Measurements from ENCODE around the gene RMC1.

The RMC1 gene

GRCh38 chr18:23512641-23513040, 9.3 kb downstream of the RMC1 start:
- TF ChIP-seq RAD21 (IDR thresholded peaks at IDR 0.05; ENCODE audit: low read depth) (no peak), CREB1 (IDR thresholded peaks at IDR 0.05; ENCODE audit: low read depth) (no peak), FOXM1 (IDR thresholded peaks at IDR 0.05; ENCODE audit: borderline replicate concordance, low read depth) (no peak), EP300 (IDR thresholded peaks at IDR 0.05; ENCODE audit: borderline replicate concordance) (no peak)
- TF ChIP-seq, protein P1, sequence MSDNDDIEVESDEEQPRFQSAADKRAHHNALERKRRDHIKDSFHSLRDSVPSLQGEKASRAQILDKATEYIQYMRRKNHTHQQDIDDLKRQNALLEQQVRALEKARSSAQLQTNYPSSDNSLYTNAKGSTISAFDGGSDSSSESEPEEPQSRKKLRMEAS (IDR thresholded peaks at IDR 0.05) = no peak

GRCh38 chr18:23515911-23516546, 12.7 kb downstream of the RMC1 start:
- TF ChIP-seq, protein P1 (IDR thresholded peaks at IDR 0.05) = peak; percentile 3; the same call in 1 of the 2 replicates
- TF ChIP-seq YY1 (IDR thresholded peaks at IDR 0.05; ENCODE audit: low read depth) = no peak
- peak; percentile 72 for TF ChIP-seq RAD21 (IDR thresholded peaks at IDR 0.05; ENCODE audit: low read depth)
- no peak for TF ChIP-seq CEBPB (IDR thresholded peaks at IDR 0.05)
- TF ChIP-seq FOXM1 (IDR thresholded peaks at IDR 0.05; ENCODE audit: borderline replicate concordance, low read depth) = no peak
- TF ChIP-seq TCF12 (IDR thresholded peaks at IDR 0.05; ENCODE audit: low read depth) = no peak

- no peak for TF ChIP-seq TEAD4 (IDR thresholded peaks at IDR 0.05)
Observed at GRCh38 chr18:23519734-23520133, 16.4 kb downstream of the RMC1 start.

DNA sequence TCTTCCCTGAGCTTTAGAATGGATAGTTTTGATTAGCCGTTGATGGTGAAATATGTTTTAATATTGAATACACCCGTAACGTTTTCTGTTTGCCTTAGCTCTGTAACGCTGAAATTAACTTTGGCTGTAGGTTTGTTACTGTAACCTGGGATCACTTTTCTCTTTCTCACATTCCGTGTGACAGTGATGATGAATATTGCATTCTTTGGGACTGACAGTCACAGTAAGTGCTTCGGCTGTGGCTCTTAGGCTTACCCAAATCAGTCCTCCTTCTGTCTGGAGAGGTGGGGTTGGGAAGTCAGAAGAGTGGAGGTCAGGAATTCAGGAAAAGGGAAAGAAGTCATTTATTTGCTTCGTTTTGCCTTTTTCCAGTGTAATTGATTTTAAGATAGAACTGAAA, 18.0 kb downstream of the RMC1 start:
- TF ChIP-seq RAD21 (IDR thresholded peaks at IDR 0.05; ENCODE audit: low read depth) (no peak), ZBTB7A (IDR thresholded peaks at IDR 0.05; ENCODE audit: low read depth) (no peak), TAF1 (IDR thresholded peaks at IDR 0.05; ENCODE audit: low read depth) (no peak), TCF12 (IDR thresholded peaks at IDR 0.05; ENCODE audit: low read depth) (no peak), EP300 (IDR thresholded peaks at IDR 0.05; ENCODE audit: borderline replicate concordance) (no peak), TEAD4 (IDR thresholded peaks at IDR 0.05) (no peak), CREB1 (IDR thresholded peaks at IDR 0.05; ENCODE audit: low read depth) (no peak), YY1 (IDR thresholded peaks at IDR 0.05; ENCODE audit: low read depth) (no peak), EGR1 (IDR thresholded peaks at IDR 0.05) (no peak), CEBPB (IDR thresholded peaks at IDR 0.05) (no peak), REST (IDR thresholded peaks at IDR 0.05; ENCODE audit: low read depth) (no peak), NFIC (IDR thresholded peaks at IDR 0.05) (no peak), FOXM1 (IDR thresholded peaks at IDR 0.05; ENCODE audit: borderline replicate concordance, low read depth) (no peak)
- TF ChIP-seq, protein P2, sequence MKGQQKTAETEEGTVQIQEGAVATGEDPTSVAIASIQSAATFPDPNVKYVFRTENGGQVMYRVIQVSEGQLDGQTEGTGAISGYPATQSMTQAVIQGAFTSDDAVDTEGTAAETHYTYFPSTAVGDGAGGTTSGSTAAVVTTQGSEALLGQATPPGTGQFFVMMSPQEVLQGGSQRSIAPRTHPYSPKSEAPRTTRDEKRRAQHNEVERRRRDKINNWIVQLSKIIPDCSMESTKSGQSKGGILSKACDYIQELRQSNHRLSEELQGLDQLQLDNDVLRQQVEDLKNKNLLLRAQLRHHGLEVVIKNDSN (IDR thresholded peaks at IDR 0.05) = no peak
- TF ChIP-seq, protein P1 (IDR thresholded peaks at IDR 0.05) = no peak

GRCh38 chr18:23521907-23522306, 18.6 kb downstream of the RMC1 start:
- TF ChIP-seq REST (IDR thresholded peaks at IDR 0.05; ENCODE audit: low read depth) = no peak
- no peak for TF ChIP-seq EP300 (IDR thresholded peaks at IDR 0.05; ENCODE audit: borderline replicate concordance)
- no peak for TF ChIP-seq FOXM1 (IDR thresholded peaks at IDR 0.05; ENCODE audit: borderline replicate concordance, low read depth)
- TF ChIP-seq TAF1 (IDR thresholded peaks at IDR 0.05; ENCODE audit: low read depth) = no peak
- TF ChIP-seq TEAD4 (IDR thresholded peaks at IDR 0.05) = no peak
- TF ChIP-seq, protein P2 (IDR thresholded peaks at IDR 0.05) = no peak
- TF ChIP-seq CEBPB (IDR thresholded peaks at IDR 0.05) = no peak
- no peak for TF ChIP-seq TCF12 (IDR thresholded peaks at IDR 0.05; ENCODE audit: low read depth)

DNA sequence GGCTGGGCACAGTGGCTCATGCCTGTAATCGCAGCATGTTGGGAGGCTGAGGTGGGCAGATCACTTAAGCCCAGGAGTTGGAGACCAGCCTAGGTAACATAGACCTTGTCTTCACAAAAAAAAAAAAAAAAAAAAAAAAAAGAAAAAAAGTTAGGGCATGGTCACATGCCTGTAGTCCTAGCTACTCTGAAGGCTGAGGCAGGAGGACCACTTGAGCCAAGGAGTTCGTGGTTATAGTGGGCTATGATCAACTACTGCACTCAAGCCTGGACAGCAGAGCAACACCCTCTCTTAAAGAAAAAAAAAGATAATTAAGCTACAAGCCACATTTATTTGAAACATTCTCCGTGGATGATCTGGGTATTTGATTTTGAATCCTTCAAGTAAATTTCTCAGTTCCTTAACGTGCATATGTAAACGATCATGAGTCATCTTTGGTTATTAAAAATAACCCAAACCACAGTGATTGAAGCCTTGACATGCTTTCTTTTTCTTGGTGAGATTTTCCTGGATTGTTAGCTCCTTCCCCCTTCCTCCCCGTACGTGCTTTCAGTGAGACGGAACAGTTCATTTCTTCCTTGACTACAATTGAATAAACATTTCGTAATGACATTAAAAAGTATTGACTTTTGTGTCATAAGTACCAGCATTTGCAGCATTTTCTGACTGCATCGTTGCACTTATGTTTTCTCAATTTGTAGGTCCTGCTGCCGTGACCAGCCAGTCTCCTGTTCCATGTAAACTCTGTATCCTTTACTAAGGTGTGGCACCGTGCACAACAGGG, 20.3 kb downstream of the RMC1 start:
- TF ChIP-seq, protein P1 (IDR thresholded peaks at IDR 0.05) = no peak
- TF ChIP-seq TAF1 (IDR thresholded peaks at IDR 0.05; ENCODE audit: low read depth) (no peak), EGR1 (IDR thresholded peaks at IDR 0.05) (no peak), NFIC (IDR thresholded peaks at IDR 0.05) (no peak), CEBPB (IDR thresholded peaks at IDR 0.05) (no peak), FOXM1 (IDR thresholded peaks at IDR 0.05; ENCODE audit: borderline replicate concordance, low read depth) (no peak), YY1 (IDR thresholded peaks at IDR 0.05; ENCODE audit: low read depth) (no peak), ZBTB7A (IDR thresholded peaks at IDR 0.05; ENCODE audit: low read depth) (no peak), TEAD4 (IDR thresholded peaks at IDR 0.05) (no peak), EP300 (IDR thresholded peaks at IDR 0.05; ENCODE audit: borderline replicate concordance) (no peak), REST (IDR thresholded peaks at IDR 0.05; ENCODE audit: low read depth) (no peak), CREB1 (IDR thresholded peaks at IDR 0.05; ENCODE audit: low read depth) (no peak), RAD21 (IDR thresholded peaks at IDR 0.05; ENCODE audit: low read depth) (no peak), TCF12 (IDR thresholded peaks at IDR 0.05; ENCODE audit: low read depth) (no peak)
- TF ChIP-seq, protein P2 (IDR thresholded peaks at IDR 0.05) = no peak
